Raji (cell line): ENCODE data around the gene GIMAP1.

ENCODE experiments used
- POLR2A ChIP-seq: IDR thresholded peaks from 2 replicates; pipeline ENCODE4 v1.6.1; 2011; ENCODE audit warnings: low read depth, low read length, control low read depth; ENCODE audit not compliant: insufficient read depth

The GIMAP1 gene

GRCh38 chr7:150740053-150740452 is 23.6 kb downstream of the GIMAP1 start:
- no peak for TF ChIP-seq POLR2A

GRCh38 chr7:150742286-150742968 is 26.0 kb downstream of the GIMAP1 start:
- TF ChIP-seq POLR2A: no peak

GRCh38 chr7:150744041-150744656 is 27.7 kb downstream of the GIMAP1 start:
- TF ChIP-seq POLR2A: no peak

GRCh38 chr7:150745086-150745485 is 28.7 kb downstream of the GIMAP1 start:
- TF ChIP-seq POLR2A: no peak

GRCh38 chr7:150745876-150746275 is 29.5 kb downstream of the GIMAP1 start:
- no peak for TF ChIP-seq POLR2A

GRCh38 chr7:150746921-150747320 is 30.5 kb downstream of the GIMAP1 start:
- no peak for TF ChIP-seq POLR2A

- no peak for TF ChIP-seq POLR2A
These were observed 32.0 kb downstream of the GIMAP1 start for GRCh38 chr7:150748376-150748775.

- no peak for TF ChIP-seq POLR2A
These were observed 35.3 kb downstream of the GIMAP1 start for GRCh38 chr7:150751702-150752101.

- no peak for TF ChIP-seq POLR2A
These were observed 36.8 kb downstream of the GIMAP1 start for GRCh38 chr7:150753239-150753638.

GRCh38 chr7:150753826-150754603 is 37.6 kb downstream of the GIMAP1 start:
- TF ChIP-seq POLR2A: no peak

GRCh38 chr7:150754951-150755350 is 38.5 kb downstream of the GIMAP1 start:
- no peak for TF ChIP-seq POLR2A

- no peak for TF ChIP-seq POLR2A
These were observed 39.2 kb downstream of the GIMAP1 start for GRCh38 chr7:150755473-150756099.

- TF ChIP-seq POLR2A: no peak
These were observed 39.8 kb downstream of the GIMAP1 start for GRCh38 chr7:150756166-150756565.

GRCh38 chr7:150756858-150757257 is 40.4 kb downstream of the GIMAP1 start:
- TF ChIP-seq POLR2A: no peak

GRCh38 chr7:150759479-150759878 is 43.1 kb downstream of the GIMAP1 start:
- no peak for TF ChIP-seq POLR2A

- no peak for TF ChIP-seq POLR2A
These were observed 49.9 kb downstream of the GIMAP1 start for GRCh38 chr7:150766334-150766709.
